Activated T-helper 1 cell treated with Interleukin-2 at 50 U/mL for 16 hours (primary cell): ENCODE measurements around the gene CDC73.
"Not testable (repeated sequence)": the region's sequence is repeated elsewhere in the genome, so short reads cannot be mapped to it uniquely, and the experiment has no call there.

Source experiments
- DNase-seq: peaks from one replicate; pipeline ENCODE4 v3.0.0-alpha.2; 2020; ENCODE audit warnings: low read depth

Gene CDC73

DNA sequence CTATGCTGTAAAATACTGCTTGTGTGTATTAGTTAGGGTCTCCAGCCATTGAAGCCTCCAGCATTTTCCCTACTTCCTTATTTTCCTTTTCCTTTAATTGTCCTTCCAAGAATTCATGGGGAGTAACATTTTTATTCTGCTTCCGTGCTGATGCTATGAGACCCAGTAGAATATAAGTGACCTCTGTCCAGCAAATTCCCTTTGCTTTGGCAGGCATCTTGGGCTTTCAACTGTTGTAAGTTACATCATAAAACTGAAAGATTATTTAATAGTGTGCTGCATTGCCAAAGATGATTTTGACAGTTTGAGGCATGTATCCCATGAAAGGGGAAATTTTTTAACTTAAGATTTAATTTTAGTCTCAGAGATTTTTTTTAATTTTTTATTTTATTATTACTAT, 112.7 kb downstream of the CDC73 start:
- no peak for DNase-seq

- no peak for DNase-seq
Observed at GRCh38 chr1:193237381-193237978, 115.6 kb downstream of the CDC73 start.

GRCh38 chr1:193240609-193241008, 118.8 kb downstream of the CDC73 start:
- no peak for DNase-seq

DNA sequence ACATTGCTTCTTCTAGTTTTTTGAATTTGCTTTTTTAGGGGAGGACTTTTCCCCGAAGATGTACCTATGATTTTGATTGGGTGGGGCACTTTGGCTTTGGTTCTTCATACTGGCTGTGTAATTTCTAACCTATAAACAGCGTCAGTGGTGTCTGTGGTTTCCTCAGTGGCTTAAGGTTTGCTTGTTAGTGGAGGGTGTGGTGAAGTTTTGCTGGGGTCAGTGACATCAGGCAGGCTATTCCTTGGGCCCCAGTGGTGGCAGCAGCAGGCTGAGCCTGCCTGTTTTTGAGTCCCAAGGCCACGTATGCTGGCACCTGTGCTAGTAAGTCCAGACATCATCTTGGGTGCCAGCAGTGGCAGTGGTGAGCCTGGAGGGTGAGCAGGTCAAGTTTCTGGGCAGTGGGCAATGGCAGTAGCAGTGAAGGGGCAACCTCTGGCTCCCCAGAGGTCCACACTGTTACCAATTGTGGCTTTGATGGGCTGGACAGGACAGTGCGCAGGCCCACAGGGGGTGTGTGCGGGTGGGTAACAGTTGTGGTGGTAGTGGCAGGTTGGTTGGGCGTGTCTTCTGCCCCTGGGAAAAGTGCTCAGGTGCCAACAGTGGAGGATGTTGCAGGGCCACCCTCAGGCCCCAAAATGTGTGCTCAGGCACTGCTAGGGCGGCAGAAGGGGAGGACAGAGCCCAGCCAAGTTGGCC, 119.4 kb downstream of the CDC73 start:
- no peak for DNase-seq

GRCh38 chr1:193242000-193242399, 120.2 kb downstream of the CDC73 start:
- no peak for DNase-seq

GRCh38 chr1:193249187-193249586, 127.4 kb downstream of the CDC73 start:
- DNase-seq, result no peak

- DNase-seq, result no peak
Observed at GRCh38 chr1:193251950-193252349, 130.1 kb downstream of the CDC73 start.

GRCh38 chr1:193256019-193256418, 134.2 kb downstream of the CDC73 start:
- DNase-seq, result no peak

- no peak for DNase-seq
Observed at GRCh38 chr1:193259636-193260035, 137.8 kb downstream of the CDC73 start.

- no peak for DNase-seq
Observed at GRCh38 chr1:193260056-193260745, 138.4 kb downstream of the CDC73 start.

GRCh38 chr1:193260896-193261295, 139.1 kb downstream of the CDC73 start:
- no peak for DNase-seq

DNA sequence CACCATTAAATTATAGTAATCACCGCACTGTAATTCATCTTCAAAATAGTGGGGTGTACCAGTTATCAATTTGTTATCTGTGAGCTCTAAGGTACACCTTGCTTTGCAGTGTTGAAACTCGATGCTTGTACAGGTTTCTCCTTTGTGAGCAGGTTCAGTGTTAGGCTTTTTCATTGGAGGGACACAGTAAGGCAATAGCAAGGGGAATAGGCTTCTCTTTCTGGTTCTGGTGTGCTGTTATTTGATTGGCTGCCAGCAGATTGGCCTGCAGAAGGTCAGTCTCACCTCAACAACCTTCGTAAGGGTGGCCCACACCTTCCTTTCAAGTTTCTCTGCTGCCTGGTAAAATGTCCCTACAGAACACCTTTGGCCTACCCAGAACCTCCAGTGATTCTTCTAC, 140.8 kb downstream of the CDC73 start:
- no peak for DNase-seq

GRCh38 chr1:193264313-193265065, 142.7 kb downstream of the CDC73 start:
- no peak for DNase-seq

DNA sequence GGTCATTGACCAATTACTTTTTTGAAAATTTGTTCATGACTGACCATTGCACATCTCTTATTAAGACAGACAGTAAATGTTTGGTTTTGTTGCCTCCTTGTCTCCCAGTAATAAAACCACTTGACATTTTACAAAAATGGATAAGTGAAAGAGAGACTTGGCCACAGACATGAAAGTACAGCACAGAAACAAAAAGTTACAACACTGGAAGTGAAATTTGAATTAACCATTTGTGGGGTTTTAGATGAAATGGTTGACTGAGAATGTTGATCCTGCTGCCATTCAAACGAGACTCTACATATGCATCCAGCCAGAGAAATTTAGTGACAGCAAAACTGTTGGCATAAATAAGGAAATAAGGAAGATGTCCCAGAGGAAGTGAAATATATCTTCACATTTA, 143.9 kb downstream of the CDC73 start:
- no peak for DNase-seq

DNA sequence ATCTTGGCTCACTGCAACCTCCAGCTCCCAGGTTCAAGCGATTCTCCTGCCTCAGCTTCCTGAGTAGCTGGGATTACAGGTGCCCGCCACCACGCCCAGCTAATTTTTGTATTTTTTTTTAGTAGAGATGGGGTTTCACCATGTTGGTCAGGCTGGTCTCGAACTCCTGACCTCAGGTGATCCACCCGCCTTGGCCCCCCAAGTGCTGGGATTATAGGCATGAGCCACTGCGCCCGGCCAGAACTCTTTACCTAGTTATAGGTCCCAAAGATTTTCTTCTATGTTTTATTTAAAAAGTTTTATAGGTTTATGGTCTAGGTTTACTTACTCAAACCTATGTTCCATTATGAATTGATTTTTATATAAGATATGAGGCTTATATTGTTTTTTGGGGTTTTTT, 145.0 kb downstream of the CDC73 start:
- not testable (repeated sequence) for DNase-seq

GRCh38 chr1:193270996-193271395, 149.2 kb downstream of the CDC73 start:
- no peak for DNase-seq

DNA sequence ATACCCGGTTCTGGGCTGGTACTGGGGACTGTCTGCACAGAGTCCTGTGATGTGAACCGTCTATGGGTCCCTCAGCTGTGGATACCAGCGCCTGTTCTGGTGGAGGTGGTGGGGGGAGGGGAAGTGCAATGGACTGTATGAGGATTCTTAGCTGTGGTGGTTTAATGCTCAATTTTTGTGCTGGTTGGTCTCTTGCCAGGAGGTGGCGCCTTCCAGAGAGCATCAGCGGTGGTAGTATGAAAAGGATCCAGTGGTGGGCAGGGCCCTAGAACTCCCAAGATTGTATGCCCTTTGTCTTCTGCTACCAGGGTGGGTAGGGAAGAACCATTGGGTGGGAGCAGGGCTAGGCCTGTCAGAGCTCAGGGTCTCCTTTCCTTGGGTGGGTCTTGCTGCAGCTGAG, 153.9 kb downstream of the CDC73 start:
- no peak for DNase-seq

DNA sequence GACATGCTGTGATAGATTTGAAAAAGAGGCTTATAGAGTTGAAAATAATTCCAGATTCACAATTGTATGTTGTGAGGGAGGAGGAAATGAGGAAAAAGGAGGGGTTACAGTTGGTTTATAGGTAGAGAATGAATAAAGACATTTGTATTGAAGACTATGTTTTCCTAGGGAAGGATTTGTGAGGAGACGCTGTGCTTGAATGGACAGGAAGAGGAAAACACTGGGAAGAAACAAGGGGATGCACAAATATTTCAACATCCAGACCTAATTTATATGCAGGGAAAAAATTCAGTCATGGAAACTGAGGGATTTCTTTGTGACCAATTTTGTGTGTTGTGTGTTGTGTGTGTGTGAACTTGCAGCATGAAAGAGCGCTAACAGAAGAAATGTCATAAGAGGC, 157.1 kb downstream of the CDC73 start:
- no peak for DNase-seq

GRCh38 chr1:193281894-193282293, 160.1 kb downstream of the CDC73 start:
- no peak for DNase-seq

DNA sequence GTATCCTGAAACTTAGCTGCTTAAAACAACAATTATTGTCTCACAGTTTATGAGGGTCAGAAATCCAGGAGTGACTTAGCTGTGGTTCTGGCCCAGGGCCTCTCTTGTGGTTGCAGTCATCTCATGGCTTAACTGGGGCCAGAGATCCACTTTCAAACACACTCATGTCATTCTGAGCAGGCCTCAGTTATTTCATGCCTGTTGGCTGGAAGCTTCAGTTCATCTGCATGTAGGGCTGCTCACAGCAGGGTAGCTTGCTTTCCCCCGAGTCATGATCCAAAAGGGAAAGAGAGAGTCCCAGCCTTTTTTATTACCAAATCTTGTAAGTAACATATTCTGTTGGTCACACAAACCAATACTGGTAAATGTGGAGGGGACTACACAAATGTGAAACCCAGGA, 161.2 kb downstream of the CDC73 start:
- DNase-seq, result no peak

DNA sequence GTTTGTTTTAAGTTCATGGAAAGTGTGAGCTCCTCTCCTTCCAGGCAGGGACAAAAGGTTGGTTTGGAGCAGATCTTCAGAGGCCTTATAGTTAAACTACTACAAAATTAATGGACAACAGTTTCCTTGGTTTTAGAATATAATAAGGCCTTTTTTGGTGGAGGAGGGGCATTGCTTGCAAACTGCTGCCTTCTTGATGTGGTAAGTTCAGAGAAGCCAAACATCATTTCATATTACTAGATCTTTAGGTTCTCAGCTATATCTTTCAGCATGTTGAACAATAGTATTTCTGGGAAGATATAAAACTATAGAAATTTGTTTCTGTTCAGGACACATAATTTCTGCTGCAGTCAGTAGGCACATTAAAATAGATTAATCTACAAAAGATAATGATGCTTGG, 162.4 kb downstream of the CDC73 start:
- DNase-seq, result no peak

DNA sequence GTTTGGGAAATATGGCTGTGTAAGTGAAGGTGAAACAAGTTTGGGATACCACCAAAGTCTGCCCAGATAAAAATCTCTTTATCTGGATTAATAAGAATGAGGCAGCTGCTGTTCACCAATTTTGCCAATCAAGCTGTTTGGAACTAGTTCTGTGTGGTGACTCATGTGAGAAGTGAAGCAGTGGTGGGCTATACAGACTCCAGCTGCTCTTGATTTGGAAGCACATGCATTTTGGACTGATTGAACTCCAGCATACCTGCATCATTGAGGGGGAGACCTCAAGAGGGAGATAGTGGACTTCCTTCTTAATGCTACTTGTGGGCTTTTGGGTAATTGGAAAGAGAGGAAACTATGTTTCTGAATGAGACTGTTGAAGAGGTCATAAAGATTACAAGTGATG, 163.8 kb downstream of the CDC73 start:
- DNase-seq, result no peak
